HepG2 (cell line): ENCODE measurements around the gene CHMP4B. TPM values are rescaled to one million over a fixed set of nuclear protein-coding genes. Genes with fewer than 3 reads are reported as not detected.

ENCODE experiments used
- ATRX ChIP-seq: sonication (generic); formaldehyde crosslinking; IDR thresholded peaks from 2 replicates; pipeline ENCODE4 v1.4.0; 2020; ENCODE audit warnings: missing genetic modification reagents, borderline replicate concordance
- CEBPB ChIP-seq: IDR thresholded peaks from 2 replicates; pipeline ENCODE4 v1.6.1; 2011; ENCODE audit warnings: low read depth, low read length, improper control_type of control experiment, borderline replicate concordance
- ESRRA ChIP-seq: sonication (generic); formaldehyde crosslinking; IDR thresholded peaks from 2 replicates; pipeline ENCODE4 v1.5.1; 2020; ENCODE audit warnings: mild to moderate bottlenecking, low read depth, missing genetic modification reagents
- HMGA1 ChIP-seq: sonication (generic); formaldehyde crosslinking; conservative IDR thresholded peaks from 2 replicates; pipeline ENCODE4 v1.4.0; 2020; ENCODE audit warnings: missing genetic modification reagents
- HNRNPLL ChIP-seq: fragments of 200-400 bp; formaldehyde crosslinking; IDR thresholded peaks from 2 replicates; pipeline ENCODE4 v1.6.1; 2017; ENCODE audit warnings: mild to moderate bottlenecking, low read depth, low read length; ENCODE audit not compliant: poor library complexity, severe bottlenecking
- KLF16 ChIP-seq, 2 experiments: sonication (generic) in 1 of 2; formaldehyde crosslinking in 1 of 2; IDR thresholded peaks; 2 replicates each; pipeline versions ENCODE4 v1.6.1 to v1.8.0; 2016 to 2023; ENCODE audit warnings: missing genetic modification reagents in 2 of 2, missing compliant biosample characterization in 1 of 2
- NFYB ChIP-seq: sonication (generic); formaldehyde crosslinking; IDR thresholded peaks from 2 replicates; pipeline ENCODE4 v1.4.0; 2020; ENCODE audit warnings: missing genetic modification reagents
- NR2C2 ChIP-seq: sonication (generic); formaldehyde crosslinking; IDR thresholded peaks from 2 replicates; pipeline ENCODE4 v1.4.0; 2020; ENCODE audit warnings: missing genetic modification reagents, mild to moderate bottlenecking, moderate library complexity, borderline replicate concordance
- SNRNP70 ChIP-seq: fragments of 200-400 bp; formaldehyde crosslinking; IDR thresholded peaks from 2 replicates; pipeline ENCODE4 v1.6.1; 2017; ENCODE audit warnings: mild to moderate bottlenecking, low read depth, low read length, moderate library complexity
- SRSF1 ChIP-seq: fragments of 200-400 bp; formaldehyde crosslinking; optimal IDR thresholded peaks from 2 replicates; pipeline ENCODE3; 2017; ENCODE audit warnings: mild to moderate bottlenecking, low read depth, low read length, moderate library complexity
- TEAD3 ChIP-seq: optimal IDR thresholded peaks from 2 replicates; pipeline ENCODE3; 2016; ENCODE audit warnings: borderline replicate concordance
- TP53 ChIP-seq: sonication (generic); formaldehyde crosslinking; conservative IDR thresholded peaks from 2 replicates; pipeline ENCODE4 v1.4.0; 2020; ENCODE audit warnings: missing genetic modification reagents
- ZFX ChIP-seq: sonication (generic); formaldehyde crosslinking; IDR thresholded peaks from 2 replicates; pipeline ENCODE4 v1.4.0; 2020; ENCODE audit warnings: mild to moderate bottlenecking, low read depth, missing genetic modification reagents, moderate library complexity
- ZNF383 ChIP-seq: sonication (generic); formaldehyde crosslinking; IDR thresholded peaks from 2 replicates; pipeline ENCODE4 v1.4.0; 2020; ENCODE audit warnings: missing genetic modification reagents, mild to moderate bottlenecking, borderline replicate concordance
- ZNF614 ChIP-seq: IDR thresholded peaks from 2 replicates; pipeline ENCODE4 v1.6.1; 2018; ENCODE audit warnings: missing biosample characterization, missing genetic modification reagents, inconsistent platforms, borderline replicate concordance
- ZSCAN21 ChIP-seq: sonication (generic); formaldehyde crosslinking; IDR thresholded peaks from 2 replicates; pipeline ENCODE4 v1.8.0; 2022; ENCODE audit warnings: mild to moderate bottlenecking, missing genetic modification reagents, moderate library complexity, borderline replicate concordance
- polyA plus RNA-seq, 8 experiments: library from polyadenylated mRNA; depleted of rRNA in 3 of 8; stranded (reverse) in 7 of 8; unstranded in 1 of 8; fragments of >200 nt; fragmentation: Illumina TruSeq in 4 of 8; extraction: Trizol in 4 of 8; gene quantifications; 2 replicates each; pipeline versions ENCODE4 v1.2.1 to v1.2.3, GENCODE V29; 2011 to 2016; ENCODE audit warnings: low read depth in 4 of 8, missing spikeins in 1 of 8, mixed read lengths in 1 of 8; ENCODE audit not compliant: insufficient read depth in 1 of 8
- total RNA-seq, 5 experiments: library from RNA; depleted of rRNA; stranded (reverse); fragments of >200 nt; fragmentation: Illumina TruSeq; extraction: Trizol; gene quantifications; 2 replicates each; pipeline ENCODE4 v1.2.3, GENCODE V29; 2016; ENCODE audit warnings: low read depth in 1 of 5
- TF ChIP-seq, protein P1 (sequence below): sonication (generic); formaldehyde crosslinking; IDR thresholded peaks from 2 replicates; pipeline ENCODE4 v1.5.1; 2020; ENCODE audit warnings: missing genetic modification reagents, mild to moderate bottlenecking, borderline replicate concordance
- TF ChIP-seq, protein P2 (sequence below): sonication (generic); formaldehyde crosslinking; IDR thresholded peaks from 2 replicates; pipeline ENCODE4 v1.4.0; 2020; ENCODE audit warnings: mild to moderate bottlenecking, missing genetic modification reagents
- TF ChIP-seq, protein P3 (sequence below): sonication (generic); formaldehyde crosslinking; IDR thresholded peaks from 2 replicates; pipeline ENCODE4 v1.4.0; 2020; ENCODE audit warnings: missing genetic modification reagents
- TF ChIP-seq, protein P4 (sequence below): sonication (generic); formaldehyde crosslinking; IDR thresholded peaks from 2 replicates; pipeline ENCODE4 v1.4.0; 2020; ENCODE audit warnings: missing genetic modification reagents
- TF ChIP-seq, protein P5 (sequence below): IDR thresholded peaks from 2 replicates; pipeline ENCODE4 v1.6.1; 2018; ENCODE audit warnings: missing genetic modification reagents

Gene CHMP4B
- total and polyA plus RNA-seq, 2 of the 13 experiments (the other 11 are each of a cell fraction or from before 2014, with no cell fraction given): 40.1 to 45.6 TPM

DNA sequence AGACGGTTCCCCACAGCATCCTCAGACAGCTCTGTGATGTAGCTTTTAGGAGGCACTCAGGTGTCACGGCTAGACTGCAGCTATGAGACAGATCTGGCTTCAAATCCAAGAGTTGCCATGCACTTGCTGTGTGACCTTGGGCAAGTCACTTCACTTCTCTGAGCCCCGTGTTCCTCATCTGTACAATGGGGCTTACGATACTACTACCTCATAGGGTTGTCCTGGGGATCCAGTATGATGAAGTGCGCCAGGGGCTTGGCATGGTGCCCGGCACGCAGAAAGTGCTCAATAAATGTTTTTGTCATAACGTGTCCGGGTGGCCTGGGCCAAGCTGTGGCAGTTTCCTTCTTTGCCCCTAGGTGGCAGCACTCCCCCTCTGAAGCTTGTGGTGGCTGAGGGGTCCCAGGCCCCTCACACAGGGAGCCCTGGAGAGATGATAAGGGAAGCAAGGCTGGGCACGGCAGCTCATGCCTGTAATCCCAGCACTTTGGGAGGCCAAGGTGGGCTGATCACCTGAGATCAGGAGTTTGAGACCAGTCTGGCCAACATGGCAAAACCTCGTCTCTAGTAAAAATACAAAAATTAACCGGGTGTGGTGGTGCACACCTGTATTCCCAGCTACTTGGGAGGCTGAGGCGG lies 19.1 kb upstream of the CHMP4B start (continued):
- TF ChIP-seq CEBPB (no peak), ATRX (no peak), HNRNPLL (no peak), TP53 (CRISPR knock-in tag) (no peak), ZNF614 (CRISPR knock-in tag) (no peak), HMGA1 (no peak), ZFX (CRISPR knock-in tag) (no peak; the same call in 1 of the 2 replicates), ESRRA (CRISPR knock-in tag) (no peak), NR2C2 (CRISPR knock-in tag) (no peak), SNRNP70 (no peak), TEAD3 (CRISPR knock-in tag) (peak; percentile 55), KLF16 (CRISPR knock-in tag; IDR thresholded peaks at IDR 0.05) (no peak), NFYB (CRISPR knock-in tag) (no peak), ZNF383 (CRISPR knock-in tag) (no peak), SRSF1 (no peak), ZSCAN21 (CRISPR knock-in tag) (peak; percentile 51; the same call in 1 of the 2 replicates)
- TF ChIP-seq, protein P1, sequence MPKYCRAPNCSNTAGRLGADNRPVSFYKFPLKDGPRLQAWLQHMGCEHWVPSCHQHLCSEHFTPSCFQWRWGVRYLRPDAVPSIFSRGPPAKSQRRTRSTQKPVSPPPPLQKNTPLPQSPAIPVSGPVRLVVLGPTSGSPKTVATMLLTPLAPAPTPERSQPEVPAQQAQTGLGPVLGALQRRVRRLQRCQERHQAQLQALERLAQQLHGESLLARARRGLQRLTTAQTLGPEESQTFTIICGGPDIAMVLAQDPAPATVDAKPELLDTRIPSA: no peak
- TF ChIP-seq, protein P2, sequence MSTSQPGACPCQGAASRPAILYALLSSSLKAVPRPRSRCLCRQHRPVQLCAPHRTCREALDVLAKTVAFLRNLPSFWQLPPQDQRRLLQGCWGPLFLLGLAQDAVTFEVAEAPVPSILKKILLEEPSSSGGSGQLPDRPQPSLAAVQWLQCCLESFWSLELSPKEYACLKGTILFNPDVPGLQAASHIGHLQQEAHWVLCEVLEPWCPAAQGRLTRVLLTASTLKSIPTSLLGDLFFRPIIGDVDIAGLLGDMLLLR: 0 out of 2 replicates have a peak, but pooled peaks have one; percentile 40
- TF ChIP-seq, protein P3, sequence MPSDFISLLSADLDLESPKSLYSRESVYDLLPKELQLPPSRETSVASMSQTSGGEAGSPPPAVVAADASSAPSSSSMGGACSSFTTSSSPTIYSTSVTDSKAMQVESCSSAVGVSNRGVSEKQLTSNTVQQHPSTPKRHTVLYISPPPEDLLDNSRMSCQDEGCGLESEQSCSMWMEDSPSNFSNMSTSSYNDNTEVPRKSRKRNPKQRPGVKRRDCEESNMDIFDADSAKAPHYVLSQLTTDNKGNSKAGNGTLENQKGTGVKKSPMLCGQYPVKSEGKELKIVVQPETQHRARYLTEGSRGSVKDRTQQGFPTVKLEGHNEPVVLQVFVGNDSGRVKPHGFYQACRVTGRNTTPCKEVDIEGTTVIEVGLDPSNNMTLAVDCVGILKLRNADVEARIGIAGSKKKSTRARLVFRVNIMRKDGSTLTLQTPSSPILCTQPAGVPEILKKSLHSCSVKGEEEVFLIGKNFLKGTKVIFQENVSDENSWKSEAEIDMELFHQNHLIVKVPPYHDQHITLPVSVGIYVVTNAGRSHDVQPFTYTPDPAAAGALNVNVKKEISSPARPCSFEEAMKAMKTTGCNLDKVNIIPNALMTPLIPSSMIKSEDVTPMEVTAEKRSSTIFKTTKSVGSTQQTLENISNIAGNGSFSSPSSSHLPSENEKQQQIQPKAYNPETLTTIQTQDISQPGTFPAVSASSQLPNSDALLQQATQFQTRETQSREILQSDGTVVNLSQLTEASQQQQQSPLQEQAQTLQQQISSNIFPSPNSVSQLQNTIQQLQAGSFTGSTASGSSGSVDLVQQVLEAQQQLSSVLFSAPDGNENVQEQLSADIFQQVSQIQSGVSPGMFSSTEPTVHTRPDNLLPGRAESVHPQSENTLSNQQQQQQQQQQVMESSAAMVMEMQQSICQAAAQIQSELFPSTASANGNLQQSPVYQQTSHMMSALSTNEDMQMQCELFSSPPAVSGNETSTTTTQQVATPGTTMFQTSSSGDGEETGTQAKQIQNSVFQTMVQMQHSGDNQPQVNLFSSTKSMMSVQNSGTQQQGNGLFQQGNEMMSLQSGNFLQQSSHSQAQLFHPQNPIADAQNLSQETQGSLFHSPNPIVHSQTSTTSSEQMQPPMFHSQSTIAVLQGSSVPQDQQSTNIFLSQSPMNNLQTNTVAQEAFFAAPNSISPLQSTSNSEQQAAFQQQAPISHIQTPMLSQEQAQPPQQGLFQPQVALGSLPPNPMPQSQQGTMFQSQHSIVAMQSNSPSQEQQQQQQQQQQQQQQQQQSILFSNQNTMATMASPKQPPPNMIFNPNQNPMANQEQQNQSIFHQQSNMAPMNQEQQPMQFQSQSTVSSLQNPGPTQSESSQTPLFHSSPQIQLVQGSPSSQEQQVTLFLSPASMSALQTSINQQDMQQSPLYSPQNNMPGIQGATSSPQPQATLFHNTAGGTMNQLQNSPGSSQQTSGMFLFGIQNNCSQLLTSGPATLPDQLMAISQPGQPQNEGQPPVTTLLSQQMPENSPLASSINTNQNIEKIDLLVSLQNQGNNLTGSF: 0 out of 2 replicates have a peak, but pooled peaks have one; percentile 71
- TF ChIP-seq, protein P4, sequence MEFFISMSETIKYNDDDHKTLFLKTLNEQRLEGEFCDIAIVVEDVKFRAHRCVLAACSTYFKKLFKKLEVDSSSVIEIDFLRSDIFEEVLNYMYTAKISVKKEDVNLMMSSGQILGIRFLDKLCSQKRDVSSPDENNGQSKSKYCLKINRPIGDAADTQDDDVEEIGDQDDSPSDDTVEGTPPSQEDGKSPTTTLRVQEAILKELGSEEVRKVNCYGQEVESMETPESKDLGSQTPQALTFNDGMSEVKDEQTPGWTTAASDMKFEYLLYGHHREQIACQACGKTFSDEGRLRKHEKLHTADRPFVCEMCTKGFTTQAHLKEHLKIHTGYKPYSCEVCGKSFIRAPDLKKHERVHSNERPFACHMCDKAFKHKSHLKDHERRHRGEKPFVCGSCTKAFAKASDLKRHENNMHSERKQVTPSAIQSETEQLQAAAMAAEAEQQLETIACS (CRISPR knock-in tag): no peak
- TF ChIP-seq, protein P5, sequence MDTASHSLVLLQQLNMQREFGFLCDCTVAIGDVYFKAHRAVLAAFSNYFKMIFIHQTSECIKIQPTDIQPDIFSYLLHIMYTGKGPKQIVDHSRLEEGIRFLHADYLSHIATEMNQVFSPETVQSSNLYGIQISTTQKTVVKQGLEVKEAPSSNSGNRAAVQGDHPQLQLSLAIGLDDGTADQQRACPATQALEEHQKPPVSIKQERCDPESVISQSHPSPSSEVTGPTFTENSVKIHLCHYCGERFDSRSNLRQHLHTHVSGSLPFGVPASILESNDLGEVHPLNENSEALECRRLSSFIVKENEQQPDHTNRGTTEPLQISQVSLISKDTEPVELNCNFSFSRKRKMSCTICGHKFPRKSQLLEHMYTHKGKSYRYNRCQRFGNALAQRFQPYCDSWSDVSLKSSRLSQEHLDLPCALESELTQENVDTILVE: no peak
